ENCODE results near the gene CDYL2. TPM values are rescaled to one million over a fixed set of nuclear protein-coding genes. Genes with fewer than 3 reads are reported as not detected.
"Not testable (repeated sequence)": the region's sequence is repeated elsewhere in the genome, so short reads cannot be mapped to it uniquely, and the experiment has no call there.

Gene CDYL2
- polyA plus RNA-seq, 1 donor: 8.3 TPM

DNA sequence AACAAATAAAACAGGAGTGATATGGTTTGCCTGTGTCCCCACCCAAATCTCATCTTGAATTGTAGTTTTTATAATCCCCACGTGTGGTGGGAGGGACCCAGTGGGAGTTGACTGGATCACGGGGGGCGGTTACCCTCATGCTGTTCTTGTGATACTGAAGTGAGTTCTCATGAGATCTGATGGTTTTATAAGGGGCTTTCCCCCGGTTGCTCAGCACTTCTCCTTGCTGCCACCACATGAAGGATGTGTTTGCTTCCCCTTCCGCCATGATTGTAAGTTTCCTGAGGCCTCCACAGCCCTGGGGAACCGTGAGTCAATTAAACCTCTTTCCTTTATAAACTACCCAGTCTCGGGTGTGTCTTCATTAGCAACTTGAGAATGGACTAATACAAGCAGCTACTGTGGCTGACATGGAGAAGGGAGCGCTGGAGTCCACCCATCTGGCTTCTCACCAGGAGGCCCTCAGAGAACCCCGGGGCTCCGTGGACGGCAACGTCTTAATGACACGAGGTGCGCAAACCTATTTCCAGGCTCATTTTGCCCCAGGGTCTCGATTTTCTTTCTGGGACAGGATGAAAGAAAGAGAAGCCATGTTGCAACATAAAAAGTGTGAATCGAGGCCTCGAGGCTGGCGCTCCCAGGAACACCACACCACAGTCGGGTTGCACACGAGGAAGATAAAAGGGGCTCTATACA lies 134.1 kb downstream of the CDYL2 start:
- no peak for DNase-seq

DNA sequence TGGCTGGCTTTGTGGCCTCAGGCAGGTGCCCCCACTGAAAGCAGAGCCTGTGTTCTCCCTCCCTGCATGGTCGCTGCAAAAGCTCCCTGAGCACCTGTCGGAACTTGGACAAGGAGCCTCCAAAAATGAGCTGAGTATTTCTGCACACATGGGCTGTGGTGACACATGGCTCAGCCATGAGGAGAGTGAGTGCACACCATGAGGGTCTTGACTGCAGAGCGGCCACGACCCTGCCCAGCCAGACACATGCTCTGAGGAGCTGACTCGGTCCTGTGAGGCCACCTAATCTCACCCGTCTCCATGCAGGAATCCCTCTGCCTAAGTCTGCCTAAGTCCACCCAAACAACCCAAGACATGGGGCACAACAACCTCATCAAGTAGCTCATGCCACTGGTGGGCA lies 134.7 kb downstream of the CDYL2 start:
- DNase-seq: no peak

DNA sequence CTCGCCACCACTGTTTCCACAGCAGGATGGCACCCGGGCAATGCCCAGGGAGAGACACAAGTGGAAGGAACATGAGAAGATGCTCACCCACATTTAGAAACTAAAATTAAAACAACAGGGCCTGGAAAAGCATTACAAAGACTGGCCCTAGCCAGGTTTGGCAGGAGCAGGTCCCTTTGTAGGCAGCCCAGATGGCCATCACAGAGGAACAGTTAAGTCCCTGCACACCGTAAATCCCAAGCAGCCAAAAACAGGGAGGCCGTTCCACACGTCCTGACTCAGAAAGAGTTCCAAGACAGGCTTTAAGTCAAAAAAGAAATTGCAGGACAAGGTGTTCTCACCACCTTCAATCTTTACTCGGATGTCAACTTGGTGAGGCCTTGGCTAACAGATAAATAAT lies 136.5 kb downstream of the CDYL2 start:
- no peak for DNase-seq

DNA sequence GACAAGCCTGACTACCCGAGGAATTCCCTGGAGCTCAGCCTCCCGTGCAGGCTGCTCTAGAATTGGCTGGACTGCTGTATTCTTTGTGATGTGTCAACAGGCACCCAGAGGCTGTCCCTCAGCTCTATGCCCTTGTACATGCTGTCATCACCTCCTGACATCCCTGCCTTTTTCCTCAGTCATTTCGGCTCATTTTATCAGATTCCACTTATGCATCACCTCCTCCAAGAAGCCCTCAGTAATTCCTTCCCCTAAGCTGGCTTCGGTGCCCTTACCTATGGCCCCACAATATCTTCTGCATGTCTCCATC lies 137.2 kb downstream of the CDYL2 start:
- DNase-seq: no peak

DNA sequence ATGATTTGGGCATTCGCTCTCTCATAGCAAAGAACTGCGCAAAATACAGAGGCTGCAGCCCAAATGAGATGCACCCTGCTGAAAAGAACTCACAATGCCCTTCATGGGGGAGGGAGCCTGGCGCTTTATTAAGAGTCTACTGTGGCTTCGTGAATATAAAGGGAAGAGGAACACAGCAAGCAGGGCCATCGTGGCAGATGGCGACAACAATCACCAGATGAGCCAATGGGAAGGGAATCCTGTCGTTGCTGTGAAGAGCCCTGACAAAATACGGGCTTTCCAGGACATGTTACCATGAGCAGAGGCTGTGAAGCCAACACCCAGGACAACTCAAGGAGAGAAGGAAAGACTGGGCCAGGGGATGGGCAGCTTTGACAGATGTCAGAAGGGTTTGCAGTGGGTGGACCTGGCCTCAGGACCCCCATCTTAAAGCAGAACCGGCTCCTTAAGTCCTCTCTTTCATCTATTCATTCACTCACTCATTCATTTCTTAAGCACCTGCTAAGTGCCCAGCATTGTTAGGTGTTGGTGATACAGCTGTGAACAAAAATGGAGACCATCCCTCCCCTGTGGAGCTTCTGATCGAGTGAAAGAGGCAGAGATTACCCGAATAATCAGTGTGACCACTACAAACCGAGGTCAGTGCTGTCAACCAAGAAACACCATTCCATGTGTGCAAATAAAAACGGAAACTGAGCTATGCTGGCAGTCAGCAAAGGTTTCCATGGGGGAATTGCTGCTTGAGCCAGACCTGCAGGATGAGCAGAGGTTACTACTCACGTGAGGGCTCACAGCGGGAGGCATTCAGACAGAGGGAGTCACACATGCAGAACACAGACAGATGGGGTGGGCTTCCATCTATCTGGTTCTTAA lies 137.8 kb downstream of the CDYL2 start:
- no peak for DNase-seq

DNA sequence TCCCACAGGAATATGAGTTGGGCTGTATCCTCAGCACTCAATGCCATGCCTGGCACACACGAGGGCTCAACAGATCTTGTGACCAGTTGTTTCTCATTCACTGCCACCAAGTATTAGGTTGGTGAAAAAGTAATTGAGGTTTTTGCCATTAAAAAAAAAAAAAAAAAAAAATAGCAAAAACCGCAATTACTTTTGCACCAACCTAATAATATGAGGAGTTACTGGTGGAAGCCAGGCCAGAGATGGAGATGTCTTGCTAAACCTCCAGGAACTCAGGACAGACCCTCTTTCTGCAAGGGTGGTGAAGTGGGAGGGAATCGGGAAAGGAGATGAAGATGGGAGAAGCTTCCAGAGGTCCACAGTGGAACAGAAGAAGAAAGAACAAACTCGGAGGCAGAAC lies 139.0 kb downstream of the CDYL2 start:
- DNase-seq: no peak

DNA sequence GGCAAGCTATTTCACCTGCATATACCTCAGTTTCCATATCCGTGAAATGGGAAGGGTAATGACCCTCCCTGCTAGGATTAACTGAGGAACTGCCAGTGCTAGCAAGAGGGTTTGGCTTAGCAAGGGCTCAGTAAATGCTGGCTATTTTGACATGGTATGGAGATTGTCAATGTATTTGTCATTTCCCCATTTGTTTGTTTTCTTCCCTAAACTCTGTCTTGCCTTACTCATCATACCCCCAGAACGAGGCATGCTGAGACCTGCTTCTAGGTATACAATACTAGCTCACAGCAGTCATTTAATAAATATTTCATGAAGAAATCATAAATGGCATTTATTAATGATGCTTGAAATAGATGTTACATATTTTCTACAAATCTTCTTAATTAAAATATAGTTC lies 139.6 kb downstream of the CDYL2 start:
- DNase-seq: no peak

DNA sequence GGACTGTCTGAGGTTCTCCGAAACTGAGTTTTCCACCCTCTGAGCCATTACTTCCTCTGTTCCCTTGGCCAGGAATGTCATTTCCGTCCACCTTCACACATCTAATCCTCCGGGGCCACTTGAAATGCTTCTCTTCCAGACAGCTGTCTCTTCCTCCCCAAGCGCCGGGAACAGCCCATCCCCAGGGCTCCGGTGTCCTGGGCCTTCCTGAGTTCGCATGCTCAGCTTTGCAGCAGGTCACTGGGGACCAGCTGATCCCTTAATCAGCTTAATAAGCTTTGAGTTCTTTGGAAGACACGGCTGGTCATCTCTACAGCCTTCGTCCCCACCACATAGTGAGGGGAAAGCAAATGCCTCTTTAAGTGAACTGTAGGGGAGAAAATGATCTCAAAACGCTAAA lies 140.2 kb downstream of the CDYL2 start:
- DNase-seq: no peak

DNA sequence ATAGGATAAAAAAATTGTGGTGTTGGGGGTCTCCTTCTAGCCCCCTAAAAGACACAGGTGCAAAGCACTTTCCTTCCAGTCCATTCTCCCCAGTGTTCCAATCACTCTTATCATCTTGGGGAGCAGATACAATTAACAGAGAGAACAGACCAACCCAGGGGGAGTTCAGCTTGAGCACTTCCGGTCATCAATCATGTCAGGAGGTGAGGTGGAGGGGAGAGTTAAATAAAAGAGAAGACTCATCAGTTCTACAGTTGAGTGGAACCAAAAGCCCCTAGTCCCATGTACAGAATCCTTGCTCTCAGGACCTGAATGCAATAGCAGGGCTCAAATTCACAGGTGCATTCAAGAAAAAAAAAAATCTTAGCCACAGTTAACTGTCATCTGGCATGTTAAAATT lies 141.3 kb downstream of the CDYL2 start:
- DNase-seq: no peak

DNA sequence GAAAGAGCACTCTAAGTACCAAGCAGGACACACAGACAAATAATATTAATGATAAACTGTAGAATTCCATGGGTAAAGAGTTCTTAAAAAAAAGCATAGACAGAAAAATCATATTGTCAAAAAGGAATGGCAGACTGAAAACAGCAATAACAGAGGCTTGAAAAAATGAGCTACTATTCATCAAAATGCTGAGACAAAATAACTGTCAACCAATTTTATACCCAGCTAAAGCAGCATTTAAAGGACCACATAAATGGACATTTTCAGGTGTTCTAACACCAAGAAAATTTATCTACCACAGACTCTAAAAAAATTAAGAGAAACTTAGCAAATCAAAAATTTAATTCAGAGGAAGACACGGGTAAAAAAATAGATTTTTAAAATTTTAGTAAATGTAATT lies 144.5 kb downstream of the CDYL2 start:
- no peak for DNase-seq

DNA sequence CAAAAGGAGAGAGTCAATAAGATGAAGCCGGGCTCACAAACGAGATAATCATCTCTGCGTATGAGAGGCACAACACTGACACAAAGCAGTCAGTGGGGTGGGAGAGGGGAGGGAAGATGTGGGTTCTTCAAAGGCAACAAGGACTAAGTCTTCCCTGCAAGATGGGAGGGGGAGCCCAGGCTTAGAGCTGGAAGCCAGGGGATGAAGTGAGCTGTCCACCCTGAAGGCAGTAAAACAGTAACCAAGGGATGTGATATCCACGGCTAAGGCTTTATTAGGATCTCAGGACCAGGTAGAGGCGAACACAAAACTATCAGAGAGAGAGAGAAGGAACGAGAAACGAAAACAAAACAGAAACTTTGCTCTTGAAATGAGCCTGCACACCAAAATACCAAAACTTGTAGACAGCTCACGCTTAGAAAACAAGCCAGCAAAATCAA lies 147.7 kb downstream of the CDYL2 start:
- DNase-seq: no peak

DNA sequence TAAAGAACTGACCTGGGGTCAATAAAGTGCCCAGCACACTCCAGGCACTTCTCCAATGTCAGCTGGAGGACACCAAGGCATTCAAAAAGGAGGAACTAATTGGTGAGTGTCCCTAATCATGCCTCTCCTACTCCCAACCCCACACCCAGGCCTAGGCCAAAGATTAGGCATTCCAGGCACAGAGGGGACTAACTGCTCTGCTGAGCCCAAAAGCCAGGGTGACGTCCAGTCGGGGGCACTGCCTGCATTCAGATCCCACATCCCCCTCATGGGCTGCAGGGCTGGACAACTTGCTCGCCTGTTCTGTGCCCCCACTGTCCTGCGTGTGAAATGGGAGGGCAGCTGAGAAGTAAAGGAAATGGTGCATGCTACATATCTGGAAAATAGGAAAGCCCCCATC lies 148.2 kb downstream of the CDYL2 start:
- DNase-seq: no peak

DNA sequence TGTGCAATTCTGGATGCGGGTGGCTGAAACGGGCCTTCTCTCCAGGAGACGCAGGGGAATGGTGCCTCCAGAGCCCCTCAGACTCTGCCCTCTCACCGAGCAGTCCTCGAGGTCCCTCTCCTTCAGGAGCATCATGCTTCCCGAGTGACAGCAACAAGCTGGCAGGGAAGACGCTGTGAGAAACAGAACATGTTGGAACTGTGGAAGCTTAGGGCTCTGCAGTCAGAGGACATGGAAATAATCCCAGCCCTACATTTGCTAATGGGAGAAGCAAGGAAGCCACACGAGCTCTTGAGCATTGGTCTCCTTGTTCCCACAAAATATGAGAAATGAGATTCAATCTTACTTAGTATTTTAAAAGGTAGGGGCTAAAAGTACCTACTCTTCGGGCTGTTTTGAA lies 148.6 kb downstream of the CDYL2 start:
- DNase-seq: no peak

DNA sequence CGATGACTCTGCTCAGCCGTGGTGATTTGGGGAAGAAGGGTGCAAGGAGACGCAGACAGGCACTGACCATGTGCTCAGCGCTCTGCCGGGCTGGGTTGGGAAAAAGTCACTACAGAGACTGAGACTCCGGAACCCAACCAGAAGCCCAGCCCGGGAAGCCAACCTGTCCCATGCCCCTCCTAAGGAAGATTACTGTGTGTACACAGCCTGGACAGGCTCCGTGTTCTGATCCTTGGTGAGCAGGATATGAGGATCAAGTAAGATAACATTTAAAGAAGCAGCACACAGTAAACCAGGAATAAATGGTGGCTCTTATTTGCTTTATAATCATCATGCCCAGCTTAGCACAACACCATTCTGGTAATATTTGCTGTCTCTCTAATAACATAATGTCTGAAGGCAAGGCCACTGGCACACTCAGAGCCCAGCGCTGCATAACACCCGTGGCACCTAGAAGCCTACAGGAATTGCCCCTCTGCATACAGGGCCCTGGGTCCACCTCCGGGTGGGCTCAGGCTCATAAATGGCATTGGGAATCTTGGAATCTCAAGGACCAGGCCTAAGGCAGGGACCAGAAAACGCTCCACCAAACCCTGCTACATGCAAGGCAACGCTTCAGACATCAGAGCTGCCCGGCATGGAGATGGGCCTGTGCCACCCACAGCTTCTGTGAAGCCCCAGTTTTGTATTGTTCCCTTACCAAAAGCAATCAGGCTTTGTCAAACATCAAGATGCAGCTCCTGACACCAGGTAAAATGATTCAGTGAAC lies 150.1 kb downstream of the CDYL2 start:
- DNase-seq: no peak

DNA sequence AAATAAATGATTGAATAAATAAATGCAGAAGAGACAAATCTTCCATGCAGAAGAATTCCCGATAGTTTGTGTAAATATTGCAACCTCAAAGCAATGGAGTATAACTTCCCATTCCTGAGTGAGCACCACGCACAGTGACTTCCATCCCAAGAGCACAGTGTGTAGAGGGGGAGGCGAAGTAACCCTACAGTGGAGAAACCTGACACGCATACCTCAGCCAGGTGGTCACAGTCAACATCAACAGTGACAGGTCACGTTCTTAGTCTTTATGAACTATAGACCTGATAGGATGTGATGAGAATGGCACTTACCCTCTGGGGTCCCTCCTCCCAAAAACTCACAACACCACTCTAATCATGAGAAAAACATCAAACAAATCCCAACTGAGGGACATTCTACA lies 152.0 kb downstream of the CDYL2 start:
- DNase-seq: peak; percentile 61

DNA sequence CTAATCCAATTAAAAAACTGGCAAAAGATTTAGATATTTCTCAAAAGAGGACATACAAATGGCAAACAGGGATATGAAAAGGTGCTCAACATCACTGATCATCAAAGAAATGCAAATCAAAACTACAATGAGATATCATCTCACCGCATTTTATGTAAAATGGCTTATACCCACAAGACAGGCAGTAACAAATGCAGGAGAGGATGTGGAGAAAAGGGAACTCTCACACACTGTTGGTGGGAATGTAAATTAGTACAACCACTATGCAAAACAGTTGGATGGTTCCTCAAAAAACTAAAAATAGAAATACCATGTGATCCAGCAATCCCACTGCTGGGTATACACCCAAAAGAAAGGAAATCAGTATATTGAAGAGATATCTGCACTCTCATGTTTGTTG lies 154.1 kb downstream of the CDYL2 start:
- not testable (repeated sequence) for DNase-seq

DNA sequence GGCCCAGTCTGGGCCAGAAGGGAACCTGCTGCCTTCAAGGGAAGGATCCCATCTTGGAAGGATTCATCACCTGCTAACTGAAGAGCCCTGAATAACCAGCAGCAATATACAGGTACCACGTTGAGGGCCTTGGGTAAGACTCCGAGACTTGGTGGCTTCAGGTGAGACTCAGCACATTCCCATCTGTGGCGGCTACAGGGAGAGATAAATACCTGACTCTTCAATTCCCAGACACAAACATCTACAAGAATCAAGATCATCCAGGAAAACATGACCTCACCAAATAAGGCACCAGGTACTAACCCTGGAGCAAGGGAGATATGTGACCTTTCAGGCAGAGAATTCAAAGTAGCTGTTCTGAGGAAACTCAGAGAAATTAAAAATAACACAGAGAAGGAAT lies 164.1 kb downstream of the CDYL2 start:
- DNase-seq: no peak

DNA sequence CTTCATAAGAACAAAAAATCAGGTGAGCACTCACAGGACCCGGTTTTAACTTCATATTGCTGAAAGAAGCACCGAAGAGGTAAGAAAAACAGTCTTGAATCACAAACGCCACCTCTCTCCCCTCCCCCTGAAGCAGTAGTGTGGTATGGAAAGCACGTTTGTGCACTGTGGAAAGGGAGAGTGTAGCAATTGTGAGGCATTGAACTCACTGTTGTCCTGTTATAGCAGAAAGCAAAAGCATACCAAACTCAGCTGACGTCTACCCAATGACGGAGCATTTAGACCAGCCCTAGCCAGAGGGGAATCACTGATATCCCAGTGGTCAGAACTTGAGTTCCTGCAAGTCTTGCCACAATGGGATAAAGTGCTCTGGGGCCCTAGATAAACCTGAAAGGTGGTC lies 164.8 kb downstream of the CDYL2 start:
- no peak for DNase-seq

DNA sequence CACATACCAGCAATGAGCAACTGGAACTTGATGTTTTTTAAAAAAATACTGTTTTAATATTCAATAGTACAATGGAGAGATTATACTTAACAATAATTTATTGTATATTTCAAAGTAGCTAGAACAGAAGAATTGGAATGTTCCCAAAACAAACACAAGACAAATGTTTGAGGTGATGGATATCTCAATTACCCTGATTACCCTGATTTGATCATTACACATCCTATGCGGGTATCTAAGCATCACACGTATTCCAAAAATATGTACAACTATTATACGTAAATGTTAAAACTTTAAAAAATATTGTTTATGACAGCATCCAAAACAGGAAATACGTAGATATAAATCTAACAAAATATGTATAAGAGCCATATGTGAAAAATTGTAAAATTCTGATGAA lies 166.8 kb downstream of the CDYL2 start:
- no peak for DNase-seq

DNA sequence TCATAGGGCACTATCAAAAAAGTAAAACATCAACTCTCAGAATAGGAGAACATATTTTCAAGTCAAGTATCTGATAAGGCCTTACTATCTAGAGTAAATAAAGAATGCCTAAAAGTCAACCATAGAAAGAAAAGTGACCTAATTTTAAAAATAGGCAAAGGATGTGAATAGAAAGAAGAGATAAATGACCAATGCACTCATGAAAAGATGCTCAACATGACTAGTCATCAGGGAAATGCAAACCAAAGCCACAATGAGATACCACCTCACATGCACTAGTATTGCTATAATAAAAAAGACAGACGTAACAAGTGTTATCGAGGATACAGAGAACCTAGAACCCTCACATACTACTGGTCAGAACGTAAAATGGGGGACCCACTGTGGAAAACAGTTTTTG lies 172.8 kb downstream of the CDYL2 start:
- DNase-seq: no peak

DNA sequence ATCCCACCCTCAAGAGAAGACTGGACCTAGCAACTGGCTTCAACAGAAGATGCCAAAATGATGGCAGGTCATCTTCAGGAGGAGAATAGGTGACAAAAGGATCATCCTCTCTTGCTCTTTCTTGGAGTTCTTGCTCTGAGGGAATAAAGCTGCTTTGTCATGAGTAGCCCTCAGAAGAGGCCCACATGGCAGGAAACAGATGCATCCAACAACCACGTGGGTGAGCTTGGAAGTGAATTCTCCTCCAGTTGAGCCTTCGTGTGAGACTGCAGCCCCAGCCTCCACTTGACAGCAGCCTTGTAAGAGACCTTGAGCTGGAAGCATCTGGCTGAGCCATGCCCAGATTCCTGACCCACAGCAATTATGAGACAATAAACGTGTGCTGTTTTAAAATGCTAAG lies 176.1 kb downstream of the CDYL2 start:
- no peak for DNase-seq

DNA sequence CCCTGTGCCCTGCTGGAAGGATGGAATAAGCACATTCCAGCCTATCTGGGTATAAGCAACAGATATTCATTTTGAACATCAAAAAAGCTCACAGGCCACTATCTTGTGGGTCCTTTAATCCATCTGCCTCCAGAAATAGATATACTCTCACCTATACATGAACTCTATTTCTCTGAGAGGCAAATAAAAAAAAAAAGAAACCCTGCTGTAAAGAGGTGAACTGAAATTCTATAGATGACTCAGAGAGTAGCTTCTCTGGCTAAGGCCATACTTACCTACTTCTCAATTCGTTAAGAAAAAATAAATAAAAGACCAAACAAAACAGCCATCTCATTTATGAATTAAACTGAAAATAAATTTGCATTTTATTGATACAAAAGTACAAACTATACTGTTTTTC lies 177.3 kb downstream of the CDYL2 start:
- DNase-seq: no peak

DNA sequence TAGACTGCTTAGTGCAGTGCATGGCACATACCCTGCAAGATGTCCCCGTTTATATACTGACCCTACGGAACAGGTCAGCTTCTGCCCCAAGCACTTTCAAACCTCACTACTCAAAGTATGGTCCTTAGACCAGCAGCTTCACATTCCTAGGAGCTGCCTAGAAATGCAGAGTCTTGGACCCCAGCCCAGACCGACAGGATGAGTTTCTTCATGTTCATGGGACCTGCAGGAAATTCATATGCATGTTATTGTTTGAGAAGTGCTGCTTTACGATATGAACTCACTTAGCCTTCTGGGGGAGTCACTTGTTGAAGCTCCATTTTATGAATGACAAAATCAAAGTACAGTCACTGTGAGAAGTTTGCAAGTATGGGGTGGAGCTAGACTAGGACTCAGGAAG lies 181.0 kb downstream of the CDYL2 start:
- DNase-seq: no peak

Measured in left kidney (tissue), 2 donors.